Mesendoderm (in vitro differentiated cells): ENCODE results near the gene CEP131.

Experiments used
- DNase-seq: peaks from one replicate; pipeline ENCODE4 v3.0.0; 2013
- H2AK5ac ChIP-seq: 2 replicates; pipeline ENCODE4 v1.6.1; 2013; ENCODE audit warnings: low read length, inconsistent platforms
- H2BK120ac ChIP-seq: 2 replicates; pipeline ENCODE4 v1.6.1; 2013; ENCODE audit warnings: low read depth, mild to moderate bottlenecking, low read length, moderate library complexity, mixed read lengths
- H2BK15ac ChIP-seq: replicated peaks from 2 replicates; pipeline ENCODE4 v1.6.1; 2013; ENCODE audit warnings: low read depth, mild to moderate bottlenecking, moderate library complexity
- H2BK5ac ChIP-seq: 2 replicates; pipeline ENCODE4 v1.6.1; 2013; ENCODE audit warnings: low read length, inconsistent platforms
- H3K18ac ChIP-seq: 2 replicates; pipeline ENCODE4 v1.6.1; 2013; ENCODE audit warnings: mild to moderate bottlenecking, low read length, mixed read lengths
- H3K23ac ChIP-seq: one replicate; pipeline ENCODE4 v1.6.1; 2013; ENCODE audit warnings: low read length
- H3K27ac ChIP-seq: 2 replicates; pipeline ENCODE4 v1.5.1; 2013; ENCODE audit warnings: low read depth, mild to moderate bottlenecking, inconsistent platforms, low read length, moderate library complexity
- H3K27me3 ChIP-seq: 2 replicates; pipeline ENCODE4 v1.6.1; 2013; ENCODE audit warnings: low read length, control low read depth, mild to moderate bottlenecking, inconsistent platforms; ENCODE audit not compliant: insufficient read depth, poor library complexity
- H3K36me3 ChIP-seq: 2 replicates; pipeline ENCODE4 v1.6.1; 2013; ENCODE audit warnings: low read length, inconsistent platforms; ENCODE audit not compliant: control insufficient read depth, insufficient read depth
- H3K4ac ChIP-seq: one replicate; pipeline ENCODE4 v1.6.1; 2013; ENCODE audit warnings: low read depth, mild to moderate bottlenecking, low read length, moderate library complexity
- H3K4me1 ChIP-seq: 2 replicates; pipeline ENCODE4 v1.6.1; 2013; ENCODE audit warnings: low read depth, low read length, inconsistent platforms; ENCODE audit not compliant: control insufficient read depth
- H3K4me2 ChIP-seq: 2 replicates; pipeline ENCODE4 v1.6.1; 2013; ENCODE audit warnings: low read length
- H3K4me3 ChIP-seq: 2 replicates; pipeline ENCODE4 v1.5.1; 2013; ENCODE audit warnings: mild to moderate bottlenecking, low read length
- H3K56ac ChIP-seq: one replicate; pipeline ENCODE4 v1.6.1; 2013; ENCODE audit warnings: low read length
- H3K79me1 ChIP-seq: 2 replicates; pipeline ENCODE4 v1.6.1; 2013; ENCODE audit warnings: low read length, inconsistent platforms
- H3K79me2 ChIP-seq: 2 replicates; pipeline ENCODE4 v1.6.1; 2013; ENCODE audit warnings: mild to moderate bottlenecking, low read length; ENCODE audit not compliant: control insufficient read depth, insufficient read depth
- H3K9ac ChIP-seq: 2 replicates; pipeline ENCODE4 v1.6.1; 2013; ENCODE audit warnings: low read length, inconsistent platforms
- H4K5ac ChIP-seq: one replicate; pipeline ENCODE4 v1.6.1; 2013; ENCODE audit warnings: low read length
- H4K8ac ChIP-seq: one replicate; pipeline ENCODE4 v1.6.1; 2013; ENCODE audit warnings: low read depth, mild to moderate bottlenecking, control low read depth, low read length, moderate library complexity
- WGBS: extraction: QIAGEN DNeasy Blood & Tissue Kit; methylation state at CpG from one replicate; pipeline ENCODE4 v1.1.7; 2013; ENCODE audit warnings: low lambda C conversion rate, missing lambda C conversion rate; ENCODE audit not compliant: insufficient coverage; ENCODE audit errors: extremely low coverage; 5-methylcytosine and 5-hydroxymethylcytosine counted together

Gene CEP131

GRCh38 chr17:81254955-81255717 is 32.4 kb upstream of the CEP131 start:
- Histone ChIP-seq H2BK120ac (no peak overlapping the region), H3K36me3 (peaks cover 1% of the 10 kb centered on the region), H3K4me1 (no peaks in the 10 kb centered on the region), H3K9ac (no peak overlapping the region), H4K8ac (no peak overlapping the region), H3K23ac (no peak overlapping the region), H3K56ac (no peak overlapping the region), H3K4me2 (no peak overlapping the region), H3K79me2 (no peaks in the 10 kb centered on the region), H3K79me1 (peaks cover 3% of the 10 kb centered on the region), H2AK5ac (no peak overlapping the region), H3K27me3 (no peaks in the 10 kb centered on the region), H3K18ac (no peak overlapping the region), H4K5ac (no peak overlapping the region), H2BK15ac (no peak overlapping the region), H2BK5ac (no peak overlapping the region), H3K27ac (no peak overlapping the region), H3K4ac (no peak overlapping the region), H3K4me3 (no peak overlapping the region)
- no CpG with 5 or more reads among the region's 35 CpGs for whole genome bisulfite sequencing
- DNase-seq: peak; percentile 73

DNA sequence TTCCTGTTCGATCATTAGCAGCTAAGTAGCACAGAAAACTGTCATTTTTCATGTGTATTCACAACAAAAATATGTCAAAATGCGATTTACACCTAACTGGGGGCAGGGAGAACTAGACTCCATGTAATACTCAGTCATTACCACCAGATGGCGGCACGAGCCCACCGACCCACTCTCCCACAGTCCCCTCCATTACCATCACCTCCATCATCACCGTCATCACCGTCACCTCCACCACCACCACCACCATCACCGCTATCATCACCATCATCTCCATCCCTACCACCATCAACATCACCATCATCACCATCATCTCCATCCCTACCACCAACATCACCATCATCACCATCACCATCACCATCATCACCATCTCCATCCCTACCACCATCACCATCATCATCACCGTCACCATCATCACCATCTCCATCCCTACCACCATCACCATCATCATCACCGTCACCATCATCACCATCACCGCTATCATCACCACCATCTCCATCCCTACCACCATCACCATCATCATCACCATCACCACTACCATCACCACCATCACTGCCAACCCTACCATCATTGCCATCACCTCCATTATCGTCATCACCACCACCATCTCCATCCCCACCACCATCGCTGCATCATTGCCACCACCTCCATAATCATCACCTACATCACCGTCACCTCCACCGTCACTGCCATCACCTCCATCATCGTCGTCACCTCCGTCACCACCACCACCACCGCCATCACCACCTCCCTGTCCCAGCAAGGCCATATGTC is 30.8 kb upstream of the CEP131 start:
- H3K4ac ChIP-seq: no peak overlapping the region
- no peak overlapping the region for H3K4me2 ChIP-seq
- DNase-seq: no peak
- WGBS: 100% methylated on average over 4 of the region's 19 CpGs
- no peaks in the 10 kb centered on the region for H3K36me3 ChIP-seq
- H2BK120ac ChIP-seq: no peak overlapping the region
- no peak overlapping the region for H3K23ac ChIP-seq
- no peak overlapping the region for H2BK5ac ChIP-seq
- H3K4me1 ChIP-seq: no peaks in the 10 kb centered on the region
- no peak overlapping the region for H2BK15ac ChIP-seq
- peaks cover 3% of the 10 kb centered on the region for H3K79me1 ChIP-seq
- no peaks in the 10 kb centered on the region for H3K79me2 ChIP-seq
- H3K27ac ChIP-seq: no peak overlapping the region
- no peak overlapping the region for H3K18ac ChIP-seq
- H4K8ac ChIP-seq: no peak overlapping the region
- no peak overlapping the region for H3K4me3 ChIP-seq
- no peaks in the 10 kb centered on the region for H3K27me3 ChIP-seq
- no peak overlapping the region for H3K56ac ChIP-seq
- H4K5ac ChIP-seq: no peak overlapping the region
- H2AK5ac ChIP-seq: no peak overlapping the region
- no peak overlapping the region for H3K9ac ChIP-seq

DNA sequence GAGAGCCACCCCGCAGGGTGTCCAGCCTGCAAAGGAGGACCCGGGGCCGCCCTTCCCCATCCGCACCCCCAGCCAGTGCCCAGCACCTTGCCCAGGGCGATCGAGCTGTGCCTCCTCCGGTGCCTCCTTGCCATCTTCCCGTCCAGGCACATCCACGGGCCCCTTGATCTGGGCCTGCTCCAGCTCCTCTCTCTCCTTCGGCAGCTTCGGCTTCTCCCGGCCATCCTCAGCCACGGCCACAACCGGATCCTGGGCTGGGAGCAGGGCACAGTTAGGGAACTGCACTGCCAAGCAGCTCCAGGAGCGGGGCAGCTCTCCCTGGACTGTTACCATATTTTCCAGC is 30.2 kb upstream of the CEP131 start:
- Histone ChIP-seq H3K23ac (no peak overlapping the region), H3K79me1 (peaks cover 3% of the 10 kb centered on the region), H3K56ac (no peak overlapping the region), H2AK5ac (no peak overlapping the region), H3K27ac (no peak overlapping the region), H2BK120ac (no peak overlapping the region), H2BK5ac (no peak overlapping the region), H3K18ac (no peak overlapping the region), H3K27me3 (no peaks in the 10 kb centered on the region), H3K4me2 (no peak overlapping the region), H3K4ac (no peak overlapping the region), H4K5ac (no peak overlapping the region), H3K9ac (no peak overlapping the region), H3K36me3 (no peaks in the 10 kb centered on the region), H3K4me1 (no peaks in the 10 kb centered on the region), H3K4me3 (no peak overlapping the region), H4K8ac (no peak overlapping the region), H3K79me2 (no peaks in the 10 kb centered on the region), H2BK15ac (no peak overlapping the region)
- no peak for DNase-seq
- WGBS: no CpG with 5 or more reads among the region's 15 CpGs

GRCh38 chr17:81252326-81252986 is 29.7 kb upstream of the CEP131 start:
- Histone ChIP-seq H3K23ac (no peak overlapping the region), H3K79me2 (no peaks in the 10 kb centered on the region), H2BK120ac (no peak overlapping the region), H3K79me1 (peaks cover 3% of the 10 kb centered on the region), H3K27ac (no peak overlapping the region), H4K8ac (no peak overlapping the region), H3K4me2 (no peak overlapping the region), H2BK5ac (no peak overlapping the region), H3K27me3 (no peaks in the 10 kb centered on the region), H3K4ac (no peak overlapping the region), H3K56ac (no peak overlapping the region), H3K9ac (no peak overlapping the region), H4K5ac (no peak overlapping the region), H3K18ac (no peak overlapping the region), H3K4me1 (no peaks in the 10 kb centered on the region), H2AK5ac (no peak overlapping the region), H3K36me3 (no peaks in the 10 kb centered on the region), H2BK15ac (no peak overlapping the region), H3K4me3 (no peak overlapping the region)
- WGBS: no CpG with 5 or more reads among the region's 15 CpGs
- DNase-seq: no peak

DNA sequence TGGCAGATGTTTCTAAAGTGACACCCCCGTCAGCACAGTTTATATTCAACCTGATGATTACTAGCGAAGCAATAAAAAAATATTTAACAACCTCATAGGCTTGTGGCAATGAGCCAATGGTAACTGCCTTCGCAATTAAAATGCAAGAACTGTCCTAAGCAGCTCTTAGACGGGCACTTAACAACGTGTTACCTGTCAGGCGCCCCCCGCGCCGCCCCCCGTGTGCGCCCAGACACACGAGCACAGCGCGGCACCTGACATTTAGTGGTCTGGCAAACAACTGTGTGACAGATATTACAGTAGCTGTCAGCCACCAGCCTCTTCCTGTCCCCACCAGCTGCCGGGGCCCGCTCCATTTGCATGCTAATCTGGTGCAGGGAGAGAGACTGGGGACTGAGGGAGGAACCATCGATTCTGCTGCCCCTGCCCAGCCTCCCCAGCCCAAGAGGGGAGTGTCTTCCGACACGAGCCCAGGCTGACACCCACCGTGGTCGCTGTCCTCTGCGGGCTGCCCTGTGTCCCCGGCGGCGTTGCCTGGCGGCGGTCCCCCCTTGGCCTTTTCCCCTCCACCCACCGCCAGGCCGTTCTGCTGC is 29.0 kb upstream of the CEP131 start:
- no peak for DNase-seq
- no peak overlapping the region for H4K8ac ChIP-seq
- H3K36me3 ChIP-seq: no peaks in the 10 kb centered on the region
- H3K4me3 ChIP-seq: no peak overlapping the region
- peaks cover 3% of the 10 kb centered on the region for H3K79me1 ChIP-seq
- H3K79me2 ChIP-seq: no peaks in the 10 kb centered on the region
- H3K27me3 ChIP-seq: no peaks in the 10 kb centered on the region
- no peak overlapping the region for H3K27ac ChIP-seq
- H2AK5ac ChIP-seq: no peak overlapping the region
- H2BK120ac ChIP-seq: no peak overlapping the region
- no peak overlapping the region for H3K4ac ChIP-seq
- no peaks in the 10 kb centered on the region for H3K4me1 ChIP-seq
- H4K5ac ChIP-seq: no peak overlapping the region
- no peak overlapping the region for H3K4me2 ChIP-seq
- H3K56ac ChIP-seq: no peak overlapping the region
- no CpG with 5 or more reads among the region's 29 CpGs for WGBS
- H3K18ac ChIP-seq: no peak overlapping the region
- no peak overlapping the region for H2BK5ac ChIP-seq
- H3K23ac ChIP-seq: no peak overlapping the region
- H3K9ac ChIP-seq: no peak overlapping the region
- no peak overlapping the region for H2BK15ac ChIP-seq
